SU-DHL-6 (cell line): ENCODE measurements around the gene ARL13B.

Experiments used
- CTCF ChIP-seq: fragments of 200-600 bp; sonication (generic); IDR thresholded peaks from one replicate; pipeline ENCODE4 v1.5.1; 2017; ENCODE audit warnings: antibody characterized with exemption, mild to moderate bottlenecking, low read length, moderate library complexity; ENCODE audit not compliant: insufficient read depth, poor library complexity, severe bottlenecking
- EZH2phosphoT487 ChIP-seq: fragments of 200-600 bp; sonication (generic), shearing (Covaris generic); conservative IDR thresholded peaks from 2 replicates; pipeline ENCODE4 v1.6.1; 2018; ENCODE audit warnings: mild to moderate bottlenecking, antibody characterized with exemption, low read length, moderate library complexity, mixed read lengths

DNA sequence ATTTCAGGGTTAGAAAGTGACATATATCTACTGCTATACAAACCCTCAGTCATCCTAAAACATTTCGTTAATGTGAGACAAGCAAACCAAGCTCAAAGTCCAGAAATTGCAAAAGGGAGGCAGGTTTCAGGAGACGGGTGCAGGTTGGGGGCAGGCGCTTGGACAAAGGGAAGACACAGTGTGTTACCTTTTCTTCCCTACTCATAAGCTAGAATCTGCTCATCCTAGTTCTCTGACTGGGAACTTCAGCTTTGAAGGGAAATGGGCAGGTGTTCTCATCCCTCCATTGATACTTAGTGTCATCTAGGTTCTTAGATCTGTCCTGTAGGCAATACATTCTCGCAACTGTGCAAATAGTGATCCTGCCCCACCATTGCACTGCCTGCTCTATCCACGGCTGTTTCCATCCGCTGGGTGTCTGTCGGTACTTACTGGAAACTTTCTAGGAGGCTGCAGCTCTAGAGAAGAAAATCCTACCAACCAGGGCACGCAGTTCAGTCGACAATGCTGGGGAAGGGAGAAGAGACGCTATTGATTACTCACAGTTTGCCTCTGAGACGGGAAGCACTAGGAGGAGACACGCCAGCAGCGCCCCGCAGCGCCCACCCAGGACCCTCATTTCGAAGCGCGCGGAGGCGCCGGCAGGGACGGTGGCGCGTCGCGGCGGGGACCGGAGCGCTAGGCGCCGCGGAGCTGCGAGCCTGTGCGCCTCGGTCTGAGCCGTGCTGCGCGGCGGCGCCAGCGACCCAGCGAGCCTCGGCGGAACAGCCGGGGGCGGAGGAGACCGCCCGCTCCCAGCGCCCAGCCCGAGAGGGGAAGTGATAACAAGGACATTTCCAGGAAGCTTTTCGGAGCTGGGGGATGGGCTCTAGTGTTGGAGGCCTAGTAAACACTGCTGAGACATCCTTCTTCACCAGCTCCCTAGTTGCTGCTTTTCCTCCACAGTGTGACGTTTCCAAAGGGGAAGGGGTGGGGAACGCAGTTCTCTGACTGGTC lies 6.5 kb upstream of the ARL13B start, which contains the start of gene PROS1:
- no peak for TF ChIP-seq CTCF
- no peak for TF ChIP-seq EZH2phosphoT487
